K562 (cell line): ENCODE results near the gene DCHS2. TPM values are rescaled to one million over a fixed set of nuclear protein-coding genes. Genes with fewer than 3 reads are reported as not detected.

Experiments used
- BCOR ChIP-seq: fragments of 450-650 bp; IDR thresholded peaks from 2 replicates; pipeline ENCODE4 v1.6.1; 2016
- CREB3 ChIP-seq: fragments of 450-650 bp; conservative IDR thresholded peaks from 2 replicates; pipeline ENCODE4 v1.6.1; 2016; ENCODE audit warnings: missing genetic modification characterization, low read depth, mild to moderate bottlenecking, missing compliant biosample characterization, moderate library complexity
- KAT8 ChIP-seq: fragments of 450-650 bp; IDR thresholded peaks from 2 replicates; pipeline ENCODE4 v1.6.1; 2016; ENCODE audit warnings: low read depth, mild to moderate bottlenecking
- RERE ChIP-seq: sonication (generic); formaldehyde crosslinking; IDR thresholded peaks from 2 replicates; pipeline ENCODE4 v1.8.0; 2023; ENCODE audit warnings: missing genetic modification reagents, mild to moderate bottlenecking, borderline replicate concordance
- RUNX1 ChIP-seq: sonication (generic); IDR thresholded peaks from 2 replicates; pipeline ENCODE4 v1.6.1; 2016; ENCODE audit warnings: antibody characterized with exemption, low read depth
- SMARCA4 ChIP-seq: fragments of 450-650 bp; IDR thresholded peaks from 2 replicates; pipeline ENCODE4 v1.6.1; 2016
- SMARCA5 ChIP-seq: fragments of 450-650 bp; IDR thresholded peaks from 2 replicates; pipeline ENCODE4 v1.6.1; 2016
- SNRNP70 ChIP-seq: fragments of 200-400 bp; formaldehyde crosslinking; optimal IDR thresholded peaks from 2 replicates; pipeline ENCODE3; 2017; ENCODE audit warnings: low read depth, low read length
- TCF3 ChIP-seq: sonication (generic); formaldehyde crosslinking; IDR thresholded peaks from 2 replicates; pipeline ENCODE4 v1.4.0; 2020; ENCODE audit warnings: mild to moderate bottlenecking, missing genetic modification reagents
- U2AF1 ChIP-seq: fragments of 200-400 bp; formaldehyde crosslinking; optimal IDR thresholded peaks from 2 replicates; pipeline ENCODE3; 2017; ENCODE audit warnings: mild to moderate bottlenecking, low read depth, low read length, moderate library complexity
- ZNF696 ChIP-seq: fragments of 250-450 bp; sonication (Bioruptor Pico); conservative IDR thresholded peaks from 2 replicates; pipeline ENCODE4 v1.4.0; 2020; ENCODE audit warnings: mild to moderate bottlenecking, moderate library complexity
- polyA plus RNA-seq, 8 experiments: library from polyadenylated mRNA; depleted of rRNA in 4 of 8; stranded (reverse) in 5 of 8; unstranded in 3 of 8; fragments of >200 nt; fragmentation: Nextera tagmentation in 2 of 8; fragmentation: Illumina TruSeq in 1 of 8; extraction: Ambion mirVana in 2 of 8; extraction: Trizol in 1 of 8; gene quantifications; 2 replicates each; pipeline versions ENCODE4 v1.2.1 to v1.2.3, GENCODE V29; 2011 to 2014; ENCODE audit warnings: inconsistent platforms in 1 of 8, missing spikeins in 1 of 8
- total RNA-seq, 7 experiments: library from RNA; depleted of rRNA in 6 of 7; stranded (reverse); fragments of >200 nt in 6 of 7; fragmentation: Illumina TruSeq in 2 of 7; extraction: Trizol in 2 of 7; gene quantifications; 2 replicates each; pipeline versions ENCODE4 v1.2.1 to v1.2.3, GENCODE V29; 2011 to 2021; ENCODE audit warnings: low replicate concordance in 1 of 7

Gene DCHS2
- total and polyA plus RNA-seq, 9 of the 15 experiments (the other 6 are each of a cell fraction or from before 2014, with no cell fraction given), result 0.49 to 7.1 (median 5.3) TPM

- TF ChIP-seq ZNF696 (CRISPR knock-in tag) (no peak), SMARCA4 (no peak), U2AF1 (no peak), CREB3 (tag) (no peak), SMARCA5 (no peak), RERE (CRISPR knock-in tag) (no peak), RUNX1 (no peak), KAT8 (no peak), SNRNP70 (no peak), TCF3 (CRISPR knock-in tag) (no peak), BCOR (no peak)
Observed at GRCh38 chr4:154427149-154427548, 64.5 kb downstream of the DCHS2 start (continued).
